Ramos (cell line): ENCODE measurements around the gene TLE4.

Experiments
- in situ Hi-C: fragments of 300-500 bp; cut with MboI; formaldehyde crosslinking; loops from one replicate; pipeline ENCODE4 v1.14.3; 2022; ENCODE audit warnings: low sequenced_read_pairs; ENCODE audit not compliant: unreplicated experiment

TLE4 gene

DNA sequence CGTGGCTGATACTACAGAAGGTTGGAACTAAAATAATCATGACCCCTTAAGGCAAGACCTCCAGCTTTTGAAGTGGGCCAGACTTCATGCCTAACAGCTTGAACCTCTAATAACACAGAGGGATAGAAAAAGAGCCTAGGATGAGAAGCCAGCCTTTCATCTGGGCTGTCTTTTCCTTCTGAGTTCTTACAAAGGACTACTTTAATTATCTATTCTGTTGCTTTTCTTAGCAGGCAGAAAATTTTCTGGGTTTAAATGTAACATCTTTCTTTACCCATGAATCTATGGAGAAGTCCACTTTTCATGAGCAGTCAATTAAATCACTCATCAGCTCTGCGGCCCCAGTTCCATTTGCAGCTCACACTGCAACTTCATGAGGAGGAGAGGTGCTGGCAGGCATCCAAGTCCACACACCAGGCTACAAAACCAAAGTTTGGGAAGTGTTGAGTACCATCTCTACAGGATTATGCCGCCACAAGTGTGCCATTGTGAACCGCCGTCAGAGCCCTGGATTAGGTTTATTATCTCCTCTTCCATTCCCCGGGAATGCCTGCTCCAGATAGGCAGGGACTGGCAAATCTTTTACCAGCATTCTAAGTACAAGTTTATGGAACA, 192.0 kb downstream of the TLE4 start:
- in situ Hi-C loops: no loop called here

DNA sequence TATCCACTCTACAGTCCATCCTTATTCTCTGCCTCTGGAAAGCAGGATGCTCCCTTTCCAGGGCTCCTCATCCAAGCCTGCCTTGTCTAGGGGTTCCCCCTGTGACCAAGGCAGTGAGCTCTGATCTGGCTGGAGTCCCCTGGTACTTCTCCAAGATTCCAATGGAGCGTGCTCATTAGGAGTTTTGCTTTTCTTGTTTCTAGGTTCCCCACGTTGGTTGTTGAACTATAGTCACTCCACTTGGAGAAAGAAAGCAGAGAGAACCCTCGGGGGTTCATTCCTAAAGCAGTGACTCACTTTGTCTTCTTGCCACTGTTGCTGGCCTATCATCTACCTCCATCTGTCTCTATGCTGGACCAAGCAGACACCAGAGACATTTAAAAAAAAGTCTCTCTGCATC, 192.6 kb downstream of the TLE4 start:
- in situ Hi-C loops: no loop called here

DNA sequence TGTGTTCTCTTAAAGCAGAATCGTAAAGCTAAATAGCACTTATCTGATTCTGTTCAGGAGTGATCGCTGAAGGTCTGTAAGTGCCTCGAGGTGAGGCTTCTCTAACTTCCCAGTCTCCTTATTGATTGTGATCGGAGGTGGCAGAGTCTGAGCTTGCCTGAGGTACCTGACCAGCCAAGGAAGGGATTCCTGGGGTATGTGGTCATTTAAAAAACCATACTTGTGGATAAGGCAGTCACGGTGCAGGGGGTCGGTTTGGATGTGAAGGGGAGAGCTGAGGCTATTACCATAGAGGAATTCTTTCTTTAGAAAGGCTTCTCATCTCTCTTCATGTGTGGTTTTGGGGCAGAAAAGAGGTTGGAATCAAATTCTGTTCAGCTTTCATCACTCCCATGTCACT, 193.7 kb downstream of the TLE4 start:
- in situ Hi-C loops: no loop called here

DNA sequence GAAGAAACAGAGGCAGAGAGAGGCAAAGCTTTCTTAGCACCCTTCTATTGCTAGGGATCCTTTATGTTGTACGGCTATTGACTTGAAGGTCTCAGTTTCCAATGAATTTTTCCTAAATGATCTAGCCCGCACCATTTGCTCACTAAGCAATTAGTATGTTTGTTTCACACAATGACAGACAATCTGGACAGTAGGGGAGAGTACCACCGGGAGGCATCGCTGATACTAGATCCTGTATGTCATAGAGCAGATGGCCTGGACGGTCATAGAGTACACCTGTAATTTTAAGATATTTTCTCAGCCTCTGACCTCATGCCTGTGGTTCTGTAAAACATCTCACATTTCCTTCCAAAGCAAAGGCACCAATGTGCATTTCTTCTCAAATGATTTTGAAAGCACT, 194.3 kb downstream of the TLE4 start:
- in situ Hi-C loops: no loop called here

DNA sequence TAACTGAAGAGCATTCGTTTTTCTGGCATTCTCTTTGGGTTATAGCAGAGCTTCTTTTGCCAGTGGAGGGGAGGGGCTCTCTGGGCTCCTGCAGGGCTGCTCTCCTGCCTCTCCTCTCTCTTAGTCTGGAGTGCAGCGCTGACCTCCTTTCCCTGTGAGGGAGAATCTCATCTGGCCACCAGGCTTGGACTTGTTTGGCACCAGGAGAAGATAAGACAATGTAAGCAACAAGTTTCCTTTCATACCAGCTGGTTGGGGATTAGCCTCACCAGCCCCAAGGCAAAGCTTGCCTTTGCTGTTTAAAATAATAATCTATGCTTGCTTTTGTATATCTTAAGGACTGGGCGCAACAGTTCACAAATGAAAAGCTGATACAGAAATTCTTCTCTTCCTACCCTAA, 196.4 kb downstream of the TLE4 start:
- in situ Hi-C loops: no loop called here

DNA sequence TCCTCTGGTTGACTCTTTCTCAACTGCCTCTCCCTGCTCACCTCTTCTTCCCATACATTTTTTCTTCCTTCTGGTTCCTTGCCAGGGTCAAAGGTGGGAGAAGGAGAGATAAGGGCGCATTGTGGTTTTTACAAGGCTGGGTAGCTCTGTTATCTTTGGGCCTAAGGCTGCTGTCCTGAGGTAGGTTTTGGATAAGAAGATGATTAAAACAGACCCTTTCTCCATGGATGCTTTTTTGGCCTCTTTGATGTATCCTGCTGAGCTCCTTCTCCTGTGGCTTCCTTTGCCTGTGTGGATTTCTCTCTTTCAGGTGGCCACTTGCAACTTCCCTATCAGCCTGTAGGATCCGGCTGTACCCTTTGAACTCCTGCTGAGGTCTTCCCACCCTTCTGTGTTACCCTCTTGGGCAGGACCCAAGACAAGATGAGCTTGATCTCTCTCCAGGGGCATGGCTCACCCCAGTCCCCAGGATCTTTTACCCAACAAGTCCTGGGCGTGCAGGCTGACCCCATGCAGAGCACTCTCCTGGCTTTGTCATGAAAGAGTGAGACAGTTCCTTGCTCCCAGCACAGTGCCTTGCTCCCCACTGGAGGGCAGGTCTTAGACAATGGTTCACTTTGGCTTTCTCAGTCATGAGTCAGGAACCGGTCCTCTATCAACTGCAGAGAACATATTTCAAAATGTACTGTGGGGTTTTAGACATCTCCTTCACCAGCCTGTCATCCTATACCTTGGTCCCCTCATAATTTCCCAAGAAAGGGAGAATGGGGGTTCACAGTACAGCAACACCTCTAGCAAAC, 197.9 kb downstream of the TLE4 start:
- in situ Hi-C loops: no loop called here

DNA sequence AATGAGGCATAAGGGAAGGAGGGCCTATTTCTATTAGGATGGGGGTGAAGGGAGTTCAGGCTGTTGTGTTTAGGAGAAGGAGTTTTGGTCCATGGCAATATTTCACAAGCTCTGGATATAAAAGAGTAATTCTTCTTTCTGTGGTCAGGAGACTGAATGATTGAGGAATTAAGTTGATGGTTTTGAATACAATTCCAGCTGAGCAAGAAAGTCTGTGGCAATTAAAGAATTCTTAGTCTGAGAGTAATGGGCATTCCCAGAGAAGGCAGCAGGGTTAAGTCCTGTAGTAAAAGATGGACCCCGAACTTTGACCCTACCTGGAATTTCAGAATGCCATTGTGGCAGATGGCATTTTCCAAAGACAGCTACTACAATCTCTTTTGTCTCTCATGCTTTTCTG, 202.6 kb downstream of the TLE4 start:
- in situ Hi-C loops: no loop called here
